Suprapubic skin (tissue), 4 donors: ENCODE data around the gene TBPL1.

Experiments used
- CTCF ChIP-seq, 2 donors: fragments of 200-600 bp in 1 of 2; fragments of 450-650 bp in 1 of 2; sonication (generic) in 1 of 2; IDR thresholded peaks; one replicate each; pipeline ENCODE4 v1.5.1; 2016 to 2019; ENCODE audit warnings: antibody characterized with exemption in 2 of 2, mild to moderate bottlenecking in 1 of 2, moderate library complexity in 1 of 2
- POLR2A ChIP-seq, 2 donors: fragments of 450-650 bp; IDR thresholded peaks; one replicate each; pipeline ENCODE4 v1.6.1; 2017; ENCODE audit warnings: antibody characterized with exemption in 2 of 2, mild to moderate bottlenecking in 2 of 2, moderate library complexity in 2 of 2
- POLR2AphosphoS5 ChIP-seq, 3 donors: sonication (generic); formaldehyde crosslinking; IDR thresholded peaks; one replicate each; pipeline ENCODE4 v1.6.1; 2017; ENCODE audit warnings: antibody characterized with exemption in 3 of 3

- TF ChIP-seq CTCF (IDR thresholded peaks at IDR 0.05) (no peak), POLR2A (IDR thresholded peaks at IDR 0.05) (no peak), POLR2AphosphoS5 (IDR thresholded peaks at IDR 0.05) (no peak)
Measured at GRCh38 chr6:133947302-133947900, 5.6 kb upstream of the TBPL1 start.
